Measurements from ENCODE around the gene PPP3CA.

The PPP3CA gene

GRCh38 chr4:101286663-101287062 lies 60.7 kb downstream of the PPP3CA start:
- DNase-seq: no peak

GRCh38 chr4:101285985-101286384 lies 61.3 kb downstream of the PPP3CA start:
- DNase-seq: no peak

GRCh38 chr4:101284546-101284945 lies 62.8 kb downstream of the PPP3CA start:
- DNase-seq: no peak

GRCh38 chr4:101283434-101283833 lies 63.9 kb downstream of the PPP3CA start:
- no peak for DNase-seq

GRCh38 chr4:101282076-101282844 lies 65.1 kb downstream of the PPP3CA start:
- DNase-seq: peak; percentile 61

- no peak for DNase-seq
These were observed 66.3 kb downstream of the PPP3CA start for GRCh38 chr4:101280866-101281600.

- DNase-seq: no peak
These were observed 67.9 kb downstream of the PPP3CA start for GRCh38 chr4:101279377-101279871.

GRCh38 chr4:101277671-101278070 lies 69.7 kb downstream of the PPP3CA start:
- DNase-seq: no peak

- no peak for DNase-seq
These were observed 70.7 kb downstream of the PPP3CA start for GRCh38 chr4:101276661-101277060.

GRCh38 chr4:101274888-101275752 lies 72.2 kb downstream of the PPP3CA start:
- DNase-seq: no peak

GRCh38 chr4:101271516-101271915 lies 75.8 kb downstream of the PPP3CA start:
- no peak for DNase-seq

- DNase-seq: no peak
These were observed 77.6 kb downstream of the PPP3CA start for GRCh38 chr4:101269682-101270081.

GRCh38 chr4:101265816-101266172 lies 81.5 kb downstream of the PPP3CA start:
- no peak for DNase-seq

GRCh38 chr4:101264993-101265815 lies 82.1 kb downstream of the PPP3CA start:
- DNase-seq: no peak

GRCh38 chr4:101264512-101264911 lies 82.8 kb downstream of the PPP3CA start:
- DNase-seq: no peak

GRCh38 chr4:101262683-101263082 lies 84.6 kb downstream of the PPP3CA start:
- no peak for DNase-seq

GRCh38 chr4:101259876-101260275 lies 87.5 kb downstream of the PPP3CA start:
- no peak for DNase-seq

GRCh38 chr4:101258883-101259282 lies 88.4 kb downstream of the PPP3CA start:
- no peak for DNase-seq

GRCh38 chr4:101256222-101256621 lies 91.1 kb downstream of the PPP3CA start:
- DNase-seq: no peak

- DNase-seq: no peak
These were observed 92.5 kb downstream of the PPP3CA start for GRCh38 chr4:101254776-101255175.

GRCh38 chr4:101253121-101253520 lies 94.2 kb downstream of the PPP3CA start:
- no peak for DNase-seq

- DNase-seq: no peak
These were observed 94.6 kb downstream of the PPP3CA start for GRCh38 chr4:101252721-101253120.

Measured in activated CD8-positive, alpha-beta memory T cell treated with anti-CD3 and anti-CD28 coated beads for 24 hours (primary cell).